ENCODE data around the gene SEZ6L.
A peak's percentile ranks its signal among the peaks of the same experiment; 100 is the strongest.

The SEZ6L gene

DNA sequence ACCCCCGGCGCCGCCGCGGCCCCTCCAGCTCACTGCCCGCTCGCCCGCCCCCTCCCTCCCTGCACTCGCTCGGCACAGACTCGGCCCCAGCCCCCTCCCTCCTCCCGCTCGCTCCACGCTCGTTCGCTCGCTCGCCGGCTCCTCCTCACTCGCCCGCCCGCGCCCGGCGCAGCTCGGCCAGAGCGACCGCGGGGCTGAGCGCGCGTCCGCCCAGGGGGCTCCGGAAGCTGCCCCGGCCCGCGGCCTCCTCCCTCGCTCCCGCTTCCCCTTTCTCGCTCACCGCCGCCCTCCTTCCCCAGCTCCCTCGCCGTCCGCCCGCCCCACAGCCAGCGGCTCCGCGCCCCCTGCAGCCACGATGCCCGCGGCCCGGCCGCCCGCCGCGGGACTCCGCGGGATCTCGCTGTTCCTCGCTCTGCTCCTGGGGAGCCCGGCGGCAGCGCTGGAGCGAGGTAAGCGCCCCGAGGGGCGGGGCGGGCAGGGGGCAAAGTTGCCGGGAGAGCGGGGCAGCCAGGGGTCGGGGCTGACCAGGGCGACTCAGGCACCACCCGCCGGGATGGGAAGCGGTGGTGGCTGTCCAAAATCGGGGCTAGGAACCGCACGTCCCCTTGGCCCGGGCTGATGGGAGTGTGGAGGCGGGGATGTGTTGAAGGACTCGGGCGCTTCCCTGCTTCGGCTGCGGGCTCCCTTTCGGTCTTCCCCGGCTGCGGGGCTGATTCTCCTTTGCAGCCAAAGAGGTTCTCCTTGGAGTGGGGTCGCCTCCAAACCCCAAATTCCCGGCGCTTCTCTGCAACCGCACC, at the start of gene SEZ6L:
Gene SEZ6L, plus strand, starts transcription at position 148 of the 797 bp plus-strand sequence. Its CDS starts 208 bp downstream, at position 356.
- no peak for TF ChIP-seq CTCF (IDR thresholded peaks at IDR 0.05; ENCODE audit: extremely low read depth, insufficient read depth, missing control alignments)
- in situ Hi-C loops (cut with MboI; ENCODE audit: low pct_unique_long_range_greater_than_20kb, low sequenced_read_pairs, unreplicated experiment): no loop called here
- peak; percentile 60 for DNase-seq (ENCODE audit: low spot score)

- in situ Hi-C loops (cut with MboI; ENCODE audit: low pct_unique_long_range_greater_than_20kb, low sequenced_read_pairs, unreplicated experiment): loop anchor here (25.0 kb wide), 1 partner anchor 189 kb away; no protein-coding TSS in a partner anchor
- TF ChIP-seq CTCF (IDR thresholded peaks at IDR 0.05; ENCODE audit: extremely low read depth, insufficient read depth, missing control alignments): no peak
- no peak for DNase-seq (ENCODE audit: low spot score)
Measured at GRCh38 chr22:26122920-26123468, 46.3 kb upstream of the SEZ6L start.

GRCh38 chr22:26124991-26125725, 44.1 kb upstream of the SEZ6L start:
- no peak for DNase-seq (ENCODE audit: low spot score)
- in situ Hi-C loops (cut with MboI; ENCODE audit: low pct_unique_long_range_greater_than_20kb, low sequenced_read_pairs, unreplicated experiment): loop anchor here (25.0 kb wide), 2 partner anchors 112 to 187 kb away; no protein-coding TSS in a partner anchor
- no peak for TF ChIP-seq CTCF (IDR thresholded peaks at IDR 0.05; ENCODE audit: extremely low read depth, insufficient read depth, missing control alignments)

DNA sequence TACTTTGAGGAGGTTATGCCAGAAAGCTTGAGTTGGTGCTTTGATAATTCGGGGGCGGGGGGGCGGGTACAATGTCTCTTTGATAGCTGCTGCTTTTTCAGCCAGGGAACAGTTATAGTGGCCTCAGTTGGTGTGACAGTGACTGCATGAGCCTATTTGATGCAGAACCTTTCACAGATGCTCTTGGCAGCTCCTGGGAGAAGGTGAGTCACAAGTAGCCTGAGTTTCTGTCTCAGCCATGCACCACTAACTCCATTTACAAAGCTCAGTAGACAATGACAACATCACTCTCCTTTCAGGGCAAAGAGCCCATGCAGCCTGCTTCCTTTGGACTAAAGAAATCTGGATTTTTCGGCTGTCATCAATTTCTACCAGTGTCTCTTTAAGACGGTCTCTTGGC, 42.1 kb upstream of the SEZ6L start:
- TF ChIP-seq CTCF (IDR thresholded peaks at IDR 0.05; ENCODE audit: extremely low read depth, insufficient read depth, missing control alignments): no peak
- DNase-seq (ENCODE audit: low spot score): no peak
- in situ Hi-C loops (cut with MboI; ENCODE audit: low pct_unique_long_range_greater_than_20kb, low sequenced_read_pairs, unreplicated experiment): loop anchor here (25.0 kb wide), 1 partner anchor 110 kb away; no protein-coding TSS in a partner anchor

DNA sequence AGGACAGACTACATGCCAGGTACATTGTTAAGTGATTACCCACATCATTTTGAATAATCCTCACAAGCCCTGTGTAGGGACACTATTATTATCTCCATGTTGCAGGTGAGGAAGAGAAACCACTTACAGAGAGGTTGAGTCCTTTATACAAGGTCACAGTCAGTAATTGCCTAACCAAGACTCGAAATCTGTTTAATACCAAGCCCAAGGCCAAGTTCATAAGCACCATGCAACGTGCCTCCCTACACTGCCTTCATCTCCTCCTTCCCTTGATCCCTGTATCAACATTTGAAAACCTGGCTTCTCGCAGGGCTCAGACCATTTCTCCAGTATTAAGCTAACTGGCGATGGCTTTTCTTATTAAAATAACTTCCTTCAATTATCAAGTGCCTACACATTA, 41.7 kb upstream of the SEZ6L start:
- TF ChIP-seq CTCF (IDR thresholded peaks at IDR 0.05; ENCODE audit: extremely low read depth, insufficient read depth, missing control alignments): no peak
- no peak for DNase-seq (ENCODE audit: low spot score)
- in situ Hi-C loops (cut with MboI; ENCODE audit: low pct_unique_long_range_greater_than_20kb, low sequenced_read_pairs, unreplicated experiment): loop anchor here (25.0 kb wide), 1 partner anchor 110 kb away; no protein-coding TSS in a partner anchor

GRCh38 chr22:26131589-26132154, 37.6 kb upstream of the SEZ6L start:
- DNase-seq (ENCODE audit: low spot score): no peak
- TF ChIP-seq CTCF (IDR thresholded peaks at IDR 0.05; ENCODE audit: extremely low read depth, insufficient read depth, missing control alignments): no peak
- in situ Hi-C loops (cut with MboI; ENCODE audit: low pct_unique_long_range_greater_than_20kb, low sequenced_read_pairs, unreplicated experiment): loop anchor here (25.0 kb wide), 1 partner anchor 106 kb away; no protein-coding TSS in a partner anchor
